ENCODE data around the gene CPEB4. TPM values are rescaled to one million over a fixed set of nuclear protein-coding genes. Genes with fewer than 3 reads are reported as not detected.

CPEB4 gene
- total and polyA plus RNA-seq, 9 of the 15 experiments (the other 6 are each of a cell fraction or from before 2014, with no cell fraction given), result 7.4 to 21.3 (median 12.4) TPM

- TF ChIP-seq ZBTB34 (CRISPR knock-in tag; IDR thresholded peaks at IDR 0.05) (no peak), HNRNPL (IDR thresholded peaks at IDR 0.05; ENCODE audit: low read depth, low read length) (no peak), BRD9 (IDR thresholded peaks at IDR 0.05; ENCODE audit: low read depth, partially characterized antibody) (no peak), SIN3B (IDR thresholded peaks at IDR 0.05; ENCODE audit: low read depth) (no peak), HDGF (IDR thresholded peaks at IDR 0.05) (no peak), DMBX1 (CRISPR knock-in tag; IDR thresholded peaks at IDR 0.05; ENCODE audit: borderline replicate concordance) (no peak), CEBPZ (IDR thresholded peaks at IDR 0.05; ENCODE audit: borderline replicate concordance, low read depth, low read length) (no peak), CBFA2T3 (IDR thresholded peaks at IDR 0.05) (peak; percentile 20; the same call in 1 of the 2 replicates), RBM25 (IDR thresholded peaks at IDR 0.05; ENCODE audit: low read depth, low read length, severe bottlenecking) (no peak), ETS2 (tag; IDR thresholded peaks at IDR 0.05; ENCODE audit: borderline replicate concordance, poor library complexity, severe bottlenecking) (no peak), RBFOX2 (IDR thresholded peaks at IDR 0.05; ENCODE audit: low read depth, low read length) (no peak), POLR3A (IDR thresholded peaks at IDR 0.05; ENCODE audit: borderline replicate concordance, extremely low read depth, insufficient read depth, insufficient read length) (no peak), PTBP1 (IDR thresholded peaks at IDR 0.05; ENCODE audit: low read depth, low read length) (no peak), CREB3 (tag; conservative IDR thresholded peaks at IDR 0.05; ENCODE audit: low read depth) (no peak), FOXJ3 (CRISPR knock-in tag; IDR thresholded peaks at IDR 0.05) (no peak), SMARCE1 (IDR thresholded peaks at IDR 0.05) (no peak), KLF13 (tag; IDR thresholded peaks at IDR 0.05; ENCODE audit: borderline replicate concordance, low read depth) (no peak), CXXC5 (CRISPR knock-in tag; IDR thresholded peaks at IDR 0.05) (0 out of 2 replicates have a peak, but pooled peaks have one; percentile 24), POLR2AphosphoS5 (IDR thresholded peaks at IDR 0.05; ENCODE audit: control insufficient read depth, insufficient read depth, low read depth, low read length) (no peak)
Observed at GRCh38 chr5:173858670-173859407, 29.3 kb upstream of the CPEB4 start (continued).
